HepG2 (cell line): ENCODE results near the gene SLCO3A1. TPM values are rescaled to one million over a fixed set of nuclear protein-coding genes. Genes with fewer than 3 reads are reported as not detected.

Source experiments
- ATAC-seq: fragments of 200-7000 bp; cut with Tn5 transposase; 3 replicates; pipeline ENCODE4 v1.9.1; 2020; ENCODE audit warnings: mild to moderate bottlenecking, moderate library complexity
- BruUV-seq: library from RNA; stranded (reverse); fragments of 400-500 nt; replicated peaks from 2 replicates; lab custom pipeline; 2021; lab: Mats Ljungman, UMichigan
- CTCF ChIA-PET: fragments of 300-600 bp; formaldehyde crosslinking; extraction: SDS; loops from one replicate; lab custom pipeline; 2021; ENCODE audit warnings: low total read pairs, inconsistent platforms, low intra/inter-chr PET ratio; lab: Yijun Ruan, JAX
- POLR2A ChIA-PET: fragments of 350-600 bp; sonication (Branson Sonifier 250); formaldehyde crosslinking; loops from one replicate; lab custom pipeline; 2020; ENCODE audit warnings: antibody characterized with exemption, inconsistent platforms; lab: Yijun Ruan, JAX
- DNase-seq: peaks from one replicate; pipeline ENCODE4 v3.0.0-alpha.2; 2015; ENCODE audit warnings: low spot score
- FAIRE-seq: peaks from 3 replicates; lab custom pipeline; 2011; peaks lifted over from hg19 to GRCh38; lab: Jason Lieb, UNC
- H2AFZ ChIP-seq: one replicate; pipeline ENCODE4 v1.6.1; 2011; ENCODE audit warnings: low read length, inconsistent platforms
- H3K27ac ChIP-seq: fragments of 300-600 bp; 3 replicates; pipeline ENCODE4 v1.8.0; 2011; ENCODE audit warnings: mixed run types, mild to moderate bottlenecking, mixed read lengths, low read length, inconsistent platforms; ENCODE audit not compliant: insufficient read depth; ENCODE audit errors: extremely low read length
- H3K27me3 ChIP-seq, 2 experiments: fragments of 200-600 bp in 1 of 2; 2 replicates in 1 of 2; 3 replicates in 1 of 2; pipeline versions ENCODE4 v1.6.0 to v1.8.0; 2011; ENCODE audit warnings: low read length in 2 of 2, mild to moderate bottlenecking in 2 of 2, moderate library complexity in 2 of 2, inconsistent platforms in 1 of 2; ENCODE audit not compliant: insufficient read depth in 2 of 2, control insufficient read depth in 1 of 2
- H3K36me3 ChIP-seq, 2 experiments: fragments of 200-600 bp in 1 of 2; replicated peaks in 1 of 2; 2 replicates in 1 of 2; 3 replicates in 1 of 2; pipeline versions ENCODE4 v1.5.1 to v1.8.0; 2011; ENCODE audit warnings: low read length in 2 of 2, inconsistent platforms in 1 of 2; ENCODE audit not compliant: insufficient read depth in 2 of 2, control insufficient read depth in 1 of 2
- H3K4me1 ChIP-seq: 2 replicates; pipeline ENCODE4 v1.5.1; 2012; ENCODE audit warnings: low read length, inconsistent platforms; ENCODE audit not compliant: insufficient read depth
- H3K4me2 ChIP-seq: 2 replicates; pipeline ENCODE4 v1.6.0; 2011; ENCODE audit warnings: low read depth, low read length, inconsistent platforms
- H3K4me3 ChIP-seq, 3 experiments: fragments of 200-600 bp in 1 of 3; sonication (generic), shearing (Covaris generic) in 1 of 3; replicated peaks in 1 of 3; 2 replicates each; pipeline ENCODE4 v1.5.1; 2011 to 2016; ENCODE audit warnings: low read length in 3 of 3, inconsistent platforms in 2 of 3, low read depth in 2 of 3, mild to moderate bottlenecking in 2 of 3, control low read depth in 1 of 3, mixed read lengths in 1 of 3; ENCODE audit not compliant: insufficient read depth in 1 of 3
- H3K79me2 ChIP-seq: one replicate; pipeline ENCODE4 v1.6.1; 2011; ENCODE audit warnings: low read length, inconsistent platforms; ENCODE audit not compliant: insufficient read depth
- H3K9ac ChIP-seq: 2 replicates; pipeline ENCODE4 v1.6.0; 2011; ENCODE audit warnings: mild to moderate bottlenecking, low read depth, low read length, inconsistent platforms; ENCODE audit not compliant: insufficient read depth
- H3K9me3 ChIP-seq: 2 replicates; pipeline ENCODE4 v1.5.1; 2012; ENCODE audit warnings: mild to moderate bottlenecking, low read length
- H4K20me1 ChIP-seq: 2 replicates; pipeline ENCODE4 v1.6.0; 2011; ENCODE audit warnings: inconsistent platforms, mild to moderate bottlenecking, low read length, moderate library complexity; ENCODE audit not compliant: insufficient read depth
- FOXP1 ChIP-seq, 2 experiments: fragments of 450-650 bp in 1 of 2; IDR thresholded peaks; 2 replicates each; pipeline ENCODE4 v1.6.1; 2017 to 2018; ENCODE audit warnings: antibody characterized with exemption in 1 of 2
- RXRA ChIP-seq: sonication (generic); formaldehyde crosslinking; IDR thresholded peaks from 2 replicates; pipeline ENCODE4 v1.5.1; 2020; ENCODE audit warnings: missing genetic modification reagents
- SAP130 ChIP-seq: IDR thresholded peaks from 2 replicates; pipeline ENCODE4 v1.6.1; 2016; ENCODE audit warnings: low read depth
- ZBTB42 ChIP-seq: sonication (generic); formaldehyde crosslinking; IDR thresholded peaks from 2 replicates; pipeline ENCODE4 v1.5.0; 2020; ENCODE audit warnings: mild to moderate bottlenecking, missing genetic modification reagents
- ZC3H13 ChIP-seq: sonication (generic); formaldehyde crosslinking; IDR thresholded peaks from 2 replicates; pipeline ENCODE4 v1.8.1; 2023; ENCODE audit warnings: mild to moderate bottlenecking, missing genetic modification reagents, moderate library complexity
- ZNF292 ChIP-seq: sonication (generic); formaldehyde crosslinking; IDR thresholded peaks from 2 replicates; pipeline ENCODE4 v1.8.1; 2022; ENCODE audit warnings: mild to moderate bottlenecking, low read depth, missing genetic modification reagents, borderline replicate concordance
- ZNF672 ChIP-seq: sonication (generic); formaldehyde crosslinking; IDR thresholded peaks from 2 replicates; pipeline ENCODE4 v1.8.1; 2022; ENCODE audit warnings: missing genetic modification reagents
- ZNF781 ChIP-seq: sonication (generic); formaldehyde crosslinking; IDR thresholded peaks from 2 replicates; pipeline ENCODE4 v1.5.1; 2020; ENCODE audit warnings: borderline replicate concordance, mild to moderate bottlenecking, missing genetic modification reagents; ENCODE audit errors: not compliant biosample characterization
- WGBS: methylation state at CpG from one replicate; pipeline ENCODE4 v1.1.6; 2017; ENCODE audit warnings: low lambda C conversion rate; 5-methylcytosine and 5-hydroxymethylcytosine counted together
- in situ Hi-C: cut with HindIII; loops from 2 replicates; pipeline ENCODE4 v1.10.0; 2017; ENCODE audit warnings: low pct_unique_long_range_greater_than_20kb; ENCODE audit not compliant: extremely low pct_ligation_motif_present
- intact Hi-C: fragments of 100-400 bp; cut with micrococcal nuclease; formaldehyde crosslinking; loops from one replicate; pipeline ENCODE4 v1.10.0; 2022; ENCODE audit not compliant: unreplicated experiment
- polyA plus RNA-seq, 8 experiments: library from polyadenylated mRNA; depleted of rRNA in 3 of 8; stranded (reverse) in 7 of 8; unstranded in 1 of 8; fragments of >200 nt; fragmentation: Illumina TruSeq in 4 of 8; extraction: Trizol in 4 of 8; gene quantifications; 2 replicates each; pipeline versions ENCODE4 v1.2.1 to v1.2.3, GENCODE V29; 2011 to 2016; ENCODE audit warnings: low read depth in 4 of 8, missing spikeins in 1 of 8, mixed read lengths in 1 of 8; ENCODE audit not compliant: insufficient read depth in 1 of 8
- total RNA-seq, 5 experiments: library from RNA; depleted of rRNA; stranded (reverse); fragments of >200 nt; fragmentation: Illumina TruSeq; extraction: Trizol; gene quantifications; 2 replicates each; pipeline ENCODE4 v1.2.3, GENCODE V29; 2016; ENCODE audit warnings: low read depth in 1 of 5
- TF ChIP-seq, protein P1 (sequence below): sonication (generic); formaldehyde crosslinking; IDR thresholded peaks from 2 replicates; pipeline ENCODE4 v1.8.1; 2023; ENCODE audit warnings: mild to moderate bottlenecking, moderate library complexity, missing genetic modification reagents
- TF ChIP-seq, protein P2 (sequence below), 2 experiments: fragments of 450-650 bp in 1 of 2; sonication (generic) in 1 of 2; formaldehyde crosslinking; IDR thresholded peaks; 2 replicates each; pipeline versions ENCODE4 v1.5.0 to v1.8.0; 2020 to 2022; ENCODE audit warnings: mild to moderate bottlenecking in 1 of 2, missing genetic modification reagents in 1 of 2
- TF ChIP-seq, protein P3 (sequence below): IDR thresholded peaks from 2 replicates; pipeline ENCODE4 v1.4.0; 2020; ENCODE audit warnings: mild to moderate bottlenecking, missing genetic modification reagents

Gene SLCO3A1
- total and polyA plus RNA-seq, 2 of the 13 experiments (the other 11 are each of a cell fraction or from before 2014, with no cell fraction given) = 0.02 TPM; not detected in 1

DNA sequence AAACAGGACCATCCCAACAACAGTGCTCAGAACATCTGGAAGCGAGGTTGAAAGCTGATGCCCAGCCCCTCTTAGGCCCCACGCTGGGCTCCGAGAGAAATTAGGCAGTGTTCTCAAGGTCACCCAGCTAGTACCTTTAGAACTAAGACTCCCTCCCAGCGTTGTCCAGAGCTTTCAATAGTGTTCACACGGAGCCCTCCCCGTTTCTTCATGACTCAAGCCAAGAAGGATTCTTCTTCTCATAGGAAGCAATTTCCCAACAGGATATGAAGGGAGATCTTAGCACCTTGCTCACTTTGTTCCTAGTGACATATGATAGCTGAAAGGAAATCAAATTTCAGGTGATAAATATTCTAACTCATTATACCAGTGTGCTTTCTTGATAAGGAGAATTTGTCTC is 296.0 kb downstream of the SLCO3A1 start:
- H3K9ac ChIP-seq = no peak overlapping the region
- WGBS = 0% methylated on average over 3 of the region's 6 CpGs
- H3K27ac ChIP-seq = no peak overlapping the region
- CTCF ChIA-PET = no interaction called here
- H3K4me1 ChIP-seq = no peaks in the 10 kb centered on the region
- no peaks in the 10 kb centered on the region for H3K79me2 ChIP-seq
- BruUV-seq = no TSS peak
- no peak overlapping the region for H3K4me3 ChIP-seq
- no peaks in the 10 kb centered on the region for H3K9me3 ChIP-seq
- H3K27me3 ChIP-seq = peaks cover 0 to 13% of the 10 kb centered on the region in 2 experiments; a peak in 3 of 5 replicates
- in situ Hi-C loops = no loop called here
- no peak for ATAC-seq
- TF ChIP-seq RXRA = no peak
- TF ChIP-seq ZNF781 (CRISPR knock-in tag) = no peak
- TF ChIP-seq, protein P1, sequence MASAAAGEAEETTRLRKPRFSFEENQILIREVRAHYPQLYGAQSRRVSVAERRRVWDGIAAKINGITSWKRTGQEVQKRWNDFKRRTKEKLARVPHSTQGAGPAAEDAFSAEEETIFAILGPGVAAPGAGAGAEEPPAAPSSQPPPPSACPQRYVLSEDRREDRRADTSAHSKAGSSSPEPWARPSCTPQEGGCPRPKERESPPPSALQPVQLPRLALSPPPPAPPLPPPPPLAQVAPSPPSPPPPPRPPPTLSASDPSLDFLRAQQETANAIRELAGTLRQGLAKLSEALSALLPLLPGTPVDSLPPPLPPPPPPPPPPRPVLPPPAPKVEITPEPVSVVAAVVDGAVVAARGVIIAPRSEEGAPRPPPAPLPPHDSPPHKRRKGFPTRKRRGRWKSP = no peak
- no peak for TF ChIP-seq ZNF292
- TF ChIP-seq FOXP1 (IDR thresholded peaks at IDR 0.05) = no peak
- no peak for TF ChIP-seq FOXP1 (CRISPR knock-in tag; IDR thresholded peaks at IDR 0.05)
- TF ChIP-seq ZNF672 (CRISPR knock-in tag) = no peak
- TF ChIP-seq ZBTB42 (CRISPR knock-in tag) = no peak
- TF ChIP-seq, protein P2, sequence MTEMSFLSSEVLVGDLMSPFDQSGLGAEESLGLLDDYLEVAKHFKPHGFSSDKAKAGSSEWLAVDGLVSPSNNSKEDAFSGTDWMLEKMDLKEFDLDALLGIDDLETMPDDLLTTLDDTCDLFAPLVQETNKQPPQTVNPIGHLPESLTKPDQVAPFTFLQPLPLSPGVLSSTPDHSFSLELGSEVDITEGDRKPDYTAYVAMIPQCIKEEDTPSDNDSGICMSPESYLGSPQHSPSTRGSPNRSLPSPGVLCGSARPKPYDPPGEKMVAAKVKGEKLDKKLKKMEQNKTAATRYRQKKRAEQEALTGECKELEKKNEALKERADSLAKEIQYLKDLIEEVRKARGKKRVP (CRISPR knock-in tag; IDR thresholded peaks at IDR 0.05) = no peak
- no peak for TF ChIP-seq SAP130 (CRISPR knock-in tag)
- no peak for TF ChIP-seq ZC3H13 (CRISPR knock-in tag)
- TF ChIP-seq, protein P3, sequence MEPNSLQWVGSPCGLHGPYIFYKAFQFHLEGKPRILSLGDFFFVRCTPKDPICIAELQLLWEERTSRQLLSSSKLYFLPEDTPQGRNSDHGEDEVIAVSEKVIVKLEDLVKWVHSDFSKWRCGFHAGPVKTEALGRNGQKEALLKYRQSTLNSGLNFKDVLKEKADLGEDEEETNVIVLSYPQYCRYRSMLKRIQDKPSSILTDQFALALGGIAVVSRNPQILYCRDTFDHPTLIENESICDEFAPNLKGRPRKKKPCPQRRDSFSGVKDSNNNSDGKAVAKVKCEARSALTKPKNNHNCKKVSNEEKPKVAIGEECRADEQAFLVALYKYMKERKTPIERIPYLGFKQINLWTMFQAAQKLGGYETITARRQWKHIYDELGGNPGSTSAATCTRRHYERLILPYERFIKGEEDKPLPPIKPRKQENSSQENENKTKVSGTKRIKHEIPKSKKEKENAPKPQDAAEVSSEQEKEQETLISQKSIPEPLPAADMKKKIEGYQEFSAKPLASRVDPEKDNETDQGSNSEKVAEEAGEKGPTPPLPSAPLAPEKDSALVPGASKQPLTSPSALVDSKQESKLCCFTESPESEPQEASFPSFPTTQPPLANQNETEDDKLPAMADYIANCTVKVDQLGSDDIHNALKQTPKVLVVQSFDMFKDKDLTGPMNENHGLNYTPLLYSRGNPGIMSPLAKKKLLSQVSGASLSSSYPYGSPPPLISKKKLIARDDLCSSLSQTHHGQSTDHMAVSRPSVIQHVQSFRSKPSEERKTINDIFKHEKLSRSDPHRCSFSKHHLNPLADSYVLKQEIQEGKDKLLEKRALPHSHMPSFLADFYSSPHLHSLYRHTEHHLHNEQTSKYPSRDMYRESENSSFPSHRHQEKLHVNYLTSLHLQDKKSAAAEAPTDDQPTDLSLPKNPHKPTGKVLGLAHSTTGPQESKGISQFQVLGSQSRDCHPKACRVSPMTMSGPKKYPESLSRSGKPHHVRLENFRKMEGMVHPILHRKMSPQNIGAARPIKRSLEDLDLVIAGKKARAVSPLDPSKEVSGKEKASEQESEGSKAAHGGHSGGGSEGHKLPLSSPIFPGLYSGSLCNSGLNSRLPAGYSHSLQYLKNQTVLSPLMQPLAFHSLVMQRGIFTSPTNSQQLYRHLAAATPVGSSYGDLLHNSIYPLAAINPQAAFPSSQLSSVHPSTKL (CRISPR knock-in tag) = no peak
- TF ChIP-seq, all 625 proteins: peak for 0
- Histone ChIP-seq H3K36me3 (no peaks in the 10 kb centered on the region), H4K20me1 (no peaks in the 10 kb centered on the region), H3K4me2 (no peak overlapping the region), H2AFZ (no peak overlapping the region)
- intact Hi-C loops = no loop called here
- no peak for DNase-seq
- POLR2A ChIA-PET = no interaction called here
- no peak for FAIRE-seq
